ENCODE results near the gene MAP1B. TPM values are rescaled to one million over a fixed set of nuclear protein-coding genes. Genes with fewer than 3 reads are reported as not detected.
"Not testable (repeated sequence)": the region's sequence is repeated elsewhere in the genome, so short reads cannot be mapped to it uniquely, and the experiment has no call there.

MAP1B gene
- total RNA-seq, 1 experiment from 2014 or later = 45.2 TPM

DNA sequence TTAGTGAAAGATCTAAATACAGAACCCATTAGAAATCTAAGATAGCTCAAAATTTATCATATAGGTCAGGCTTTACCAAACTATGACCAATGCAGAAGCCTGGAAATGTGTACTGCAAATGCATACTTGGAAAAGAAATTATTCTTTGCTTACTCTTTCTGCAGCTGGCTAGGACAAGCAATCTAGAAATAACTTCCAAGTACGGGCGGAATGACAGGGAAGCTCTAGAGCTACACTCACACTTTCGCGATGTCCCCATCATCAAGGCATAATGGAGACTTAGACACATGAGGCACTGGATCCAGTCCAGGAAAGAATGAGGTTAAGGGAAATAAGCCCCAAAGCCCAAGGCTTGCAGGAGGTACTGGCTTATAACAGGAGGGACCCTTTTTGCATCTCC, 22.4 kb upstream of the MAP1B start:
- no peak overlapping the region for H3K4me3 ChIP-seq
- no peaks in the 10 kb centered on the region for H3K36me3 ChIP-seq
- H3K9me3 ChIP-seq = no peaks in the 10 kb centered on the region
- DNase-seq = no peak
- H3K27me3 ChIP-seq = no peaks in the 10 kb centered on the region

DNA sequence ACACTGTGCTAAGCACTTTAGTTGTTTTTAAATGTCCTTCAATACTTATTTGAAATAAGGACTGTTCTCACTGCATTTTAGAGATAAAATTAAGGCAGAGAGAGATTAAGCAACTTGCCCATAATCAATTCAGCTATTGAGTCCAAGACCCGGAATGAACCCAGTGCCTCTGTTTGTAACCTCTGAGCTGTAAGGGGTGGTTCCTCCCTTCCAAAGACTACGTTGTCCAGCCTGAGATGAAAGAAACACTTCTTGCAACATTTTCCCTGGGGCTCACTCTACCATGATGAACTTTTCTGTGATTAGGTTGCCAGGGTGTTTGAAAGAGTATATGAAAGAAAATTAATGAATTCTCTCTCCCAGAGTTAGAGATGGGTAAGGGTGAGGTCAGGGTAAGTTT, 22.0 kb upstream of the MAP1B start:
- no peaks in the 10 kb centered on the region for H3K27me3 ChIP-seq
- no peak overlapping the region for H3K4me3 ChIP-seq
- no peaks in the 10 kb centered on the region for H3K9me3 ChIP-seq
- DNase-seq = no peak
- no peaks in the 10 kb centered on the region for H3K36me3 ChIP-seq

DNA sequence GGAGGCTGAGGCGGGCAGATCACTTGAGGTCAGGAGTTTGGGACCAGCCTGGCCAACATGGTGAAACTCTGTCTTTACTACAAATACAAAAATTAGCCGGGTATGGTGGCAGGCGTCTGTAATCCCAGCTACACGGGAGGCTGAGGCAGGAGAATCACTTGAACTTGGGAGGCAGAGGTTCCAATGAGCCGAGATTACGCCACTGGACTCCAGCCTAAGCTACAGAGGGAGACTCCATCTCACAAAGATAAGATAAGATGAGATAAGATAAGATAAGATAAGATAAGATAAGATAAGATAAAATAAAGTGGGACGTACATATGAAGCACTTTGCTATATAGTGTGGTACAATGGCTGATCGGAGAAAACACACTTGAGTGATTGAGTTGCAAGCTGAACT, 17.6 kb upstream of the MAP1B start:
- not testable (repeated sequence) for DNase-seq, H3K9me3 ChIP-seq, H3K4me3 ChIP-seq, H3K27me3 ChIP-seq, H3K36me3 ChIP-seq

DNA sequence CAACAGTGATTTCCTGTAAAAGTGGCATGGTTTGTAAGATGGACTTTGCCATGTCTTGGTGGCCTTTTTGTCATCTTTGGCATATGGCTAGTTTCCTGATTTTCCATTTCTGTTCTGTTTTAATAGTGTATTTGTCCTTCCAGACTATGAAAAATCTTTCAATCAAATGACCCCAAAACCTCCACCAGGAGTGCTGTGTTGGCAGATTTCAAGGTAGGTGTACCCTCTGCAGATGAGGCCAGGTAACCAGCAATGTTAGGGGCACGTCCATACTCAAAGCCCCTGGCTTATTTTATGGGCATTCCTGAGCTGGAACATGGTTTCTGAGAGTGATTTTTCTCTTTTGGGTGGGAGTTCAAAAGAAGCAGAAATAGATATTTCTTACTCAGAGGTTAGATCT, 15.2 kb upstream of the MAP1B start:
- no peak for DNase-seq
- Histone ChIP-seq H3K36me3 (no peaks in the 10 kb centered on the region), H3K4me3 (no peak overlapping the region), H3K9me3 (no peaks in the 10 kb centered on the region), H3K27me3 (no peaks in the 10 kb centered on the region)

DNA sequence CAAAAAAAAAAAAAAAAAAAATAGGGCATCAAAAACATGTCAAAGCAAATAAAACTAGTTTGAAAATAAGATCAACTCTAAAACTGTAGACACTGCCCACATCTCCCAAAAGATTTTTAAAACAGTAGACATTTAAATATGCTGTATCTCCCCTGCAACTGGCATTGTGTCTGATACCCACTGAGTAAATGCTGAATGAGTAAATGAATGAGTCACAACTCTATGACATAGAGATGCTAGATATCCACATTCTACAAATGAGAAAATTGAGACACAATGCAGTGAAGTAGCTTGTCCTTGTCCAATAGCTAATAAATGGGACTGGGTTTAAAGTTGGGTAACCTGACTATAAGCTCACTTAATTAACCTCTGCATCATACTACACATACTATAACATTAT, 14.1 kb upstream of the MAP1B start:
- no peaks in the 10 kb centered on the region for H3K9me3 ChIP-seq
- DNase-seq = no peak
- no peaks in the 10 kb centered on the region for H3K36me3 ChIP-seq
- no peak overlapping the region for H3K4me3 ChIP-seq
- no peaks in the 10 kb centered on the region for H3K27me3 ChIP-seq

DNA sequence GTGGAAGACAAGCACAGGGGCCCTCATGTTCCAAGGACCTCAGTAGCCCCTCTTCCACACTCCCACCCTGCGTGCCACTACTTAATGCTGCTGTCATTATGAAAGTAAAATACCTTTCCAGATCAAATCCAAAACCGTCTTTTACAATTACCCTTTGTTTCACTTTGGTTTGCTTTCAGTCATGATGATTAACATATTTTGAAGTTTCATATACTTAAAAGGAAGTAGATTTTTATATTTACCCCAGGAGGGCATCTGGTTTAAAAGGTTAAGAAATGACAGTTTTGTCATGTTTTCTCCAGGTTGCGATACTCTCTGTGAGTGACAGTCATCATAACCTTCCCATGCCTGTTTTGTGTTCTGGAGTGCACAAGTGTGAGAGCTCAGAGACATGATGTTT, 13.5 kb upstream of the MAP1B start:
- no peaks in the 10 kb centered on the region for H3K36me3 ChIP-seq
- no peaks in the 10 kb centered on the region for H3K27me3 ChIP-seq
- H3K9me3 ChIP-seq = no peaks in the 10 kb centered on the region
- DNase-seq = no peak
- no peak overlapping the region for H3K4me3 ChIP-seq

DNA sequence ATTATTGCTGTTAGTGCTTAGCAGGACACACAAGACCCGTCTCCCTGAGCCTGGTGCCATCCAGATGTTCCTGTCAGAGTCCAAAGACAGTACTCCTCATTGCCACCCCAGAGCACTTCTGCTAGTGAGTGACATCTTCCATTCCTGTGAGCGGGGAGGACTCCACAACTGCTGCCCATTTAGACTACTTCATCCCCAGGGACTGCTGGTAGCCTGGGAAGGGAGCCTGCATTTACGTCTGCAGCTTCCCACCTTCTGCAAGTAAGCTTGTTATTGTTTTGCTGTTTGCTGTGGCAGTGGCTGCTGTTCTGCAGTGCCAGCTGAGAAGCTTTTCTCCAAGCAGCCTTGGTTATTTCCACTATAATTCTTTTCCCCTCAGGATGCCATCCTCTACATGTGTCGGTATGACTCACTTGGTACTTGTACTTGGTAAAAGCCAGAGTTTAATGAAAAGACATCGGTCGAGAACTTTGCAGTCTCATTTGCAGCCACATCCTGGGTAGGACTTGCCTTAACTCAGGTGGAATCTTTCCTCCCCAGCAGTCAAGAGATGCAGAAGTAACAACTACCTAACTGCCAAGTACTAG, 10.6 kb upstream of the MAP1B start:
- peak; percentile 5 for DNase-seq
- H3K4me3 ChIP-seq = no peak overlapping the region

DNA sequence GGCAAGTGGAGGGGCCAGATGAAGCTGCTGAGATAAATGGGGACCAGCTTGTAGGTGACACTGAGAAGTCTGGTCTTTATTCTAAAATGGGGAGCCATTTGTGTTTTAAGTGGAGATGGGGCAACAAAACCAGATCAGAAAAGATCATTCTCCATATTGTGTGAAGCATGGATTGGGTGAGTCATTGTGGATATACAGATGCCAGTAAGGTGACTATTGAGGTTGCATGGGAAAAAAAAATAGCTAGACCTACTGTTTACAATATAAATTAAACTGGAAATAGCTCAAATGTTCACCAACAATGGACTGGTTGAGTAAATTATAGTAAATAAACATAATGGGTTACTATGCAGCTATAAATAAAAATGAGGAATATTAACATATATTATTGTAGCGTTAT, 5.4 kb upstream of the MAP1B start:
- no peaks in the 10 kb centered on the region for H3K27me3 ChIP-seq
- no peak overlapping the region for H3K4me3 ChIP-seq
- H3K9me3 ChIP-seq = no peaks in the 10 kb centered on the region
- no peak for DNase-seq
- H3K36me3 ChIP-seq = no peaks in the 10 kb centered on the region

More for the DNA sequence above, 10.6 kb upstream of the MAP1B start:
- Histone ChIP-seq H3K36me3 (no peaks in the 10 kb centered on the region), H3K9me3 (no peaks in the 10 kb centered on the region), H3K27me3 (no peaks in the 10 kb centered on the region)

DNA sequence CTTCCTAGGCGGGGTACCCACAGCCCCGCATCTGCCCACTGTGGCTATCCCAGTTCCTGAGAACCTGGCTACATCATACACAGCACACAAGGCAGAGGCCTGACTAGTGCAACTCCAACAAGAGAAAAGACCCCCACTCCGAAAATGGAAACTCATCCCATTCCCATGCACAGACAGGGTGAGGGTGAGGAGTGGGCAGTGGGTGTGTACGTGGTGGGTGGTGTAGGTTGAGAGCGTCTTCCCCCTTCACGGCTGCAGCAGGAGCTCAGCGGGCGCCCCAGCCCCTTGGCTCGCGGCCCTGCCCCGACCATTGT, 501 bp upstream of the MAP1B start:
- peaks cover 27% of the 10 kb centered on the region for H3K36me3 ChIP-seq
- DNase-seq = no peak
- peak overlapping the region; percentile 85 for H3K4me3 ChIP-seq
- H3K9me3 ChIP-seq = no peaks in the 10 kb centered on the region
- no peaks in the 10 kb centered on the region; the same call in 1 of the 2 replicates for H3K27me3 ChIP-seq

DNA sequence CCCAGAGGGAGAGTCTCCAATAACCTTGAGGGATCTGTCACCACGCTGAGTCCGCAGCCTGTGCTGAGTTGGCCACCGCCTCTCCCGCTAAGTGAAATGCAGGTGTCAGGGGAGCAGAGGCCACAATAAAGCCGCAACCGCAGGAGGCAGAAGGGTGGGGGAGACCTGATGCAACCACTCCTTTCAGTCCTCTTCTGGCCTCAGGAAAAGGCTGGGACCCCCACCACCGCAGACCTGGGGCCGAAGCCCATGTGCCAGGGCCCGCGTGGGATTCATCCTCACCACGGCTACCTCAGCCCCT, 576 bp downstream of the MAP1B start:
- Histone ChIP-seq H3K9me3 (no peaks in the 10 kb centered on the region), H3K36me3 (peaks cover 33% of the 10 kb centered on the region), H3K27me3 (no peaks in the 10 kb centered on the region; the same call in 1 of the 2 replicates), H3K4me3 (peak overlapping the region; percentile 85)
- no peak for DNase-seq

DNA sequence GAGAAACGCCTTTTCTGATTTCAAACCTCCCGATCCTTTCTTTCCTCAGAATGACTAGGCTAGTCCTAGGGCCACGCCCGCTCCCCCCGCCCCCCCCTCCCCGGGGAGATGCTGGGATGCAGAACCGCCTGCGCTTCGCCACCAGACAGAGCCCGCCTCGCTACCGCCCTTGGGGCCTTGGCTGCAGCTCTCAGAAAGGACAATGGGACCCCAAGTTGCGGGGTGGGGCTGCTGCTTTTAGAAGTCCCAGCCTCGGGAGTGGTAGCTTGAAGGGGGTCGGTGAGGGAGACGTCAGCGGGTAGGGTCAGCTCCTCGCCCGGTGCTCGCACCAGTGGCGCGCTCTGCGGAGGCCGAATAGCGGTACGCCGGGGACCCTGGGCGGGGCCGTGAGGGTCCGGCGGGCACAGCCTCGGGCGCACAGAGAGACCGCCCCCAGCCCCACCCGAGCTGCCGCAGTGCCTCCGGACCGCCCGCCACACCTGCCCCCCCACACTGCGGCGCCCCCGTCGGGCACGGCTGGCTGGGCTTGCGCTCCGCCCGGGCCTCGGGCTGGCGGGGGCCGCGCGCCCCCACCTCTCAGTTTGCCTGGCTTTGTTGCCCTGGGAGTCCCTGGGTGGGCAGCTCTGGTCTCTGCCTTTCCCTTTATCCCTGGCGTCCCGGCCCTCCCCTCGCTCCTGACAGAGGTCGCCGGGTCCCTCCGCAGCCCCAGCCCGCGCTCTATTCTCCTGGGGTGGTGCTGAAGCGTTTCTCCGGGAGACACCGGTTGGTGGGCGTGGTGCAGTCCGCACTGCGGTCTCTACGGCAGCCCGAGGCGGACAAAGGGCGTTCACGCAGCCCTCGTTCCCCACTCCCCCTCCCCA, 1.2 kb downstream of the MAP1B start:
- DNase-seq = peak; percentile 84
- no peaks in the 10 kb centered on the region; the same call in 1 of the 2 replicates for H3K27me3 ChIP-seq
- peaks cover 37% of the 10 kb centered on the region for H3K36me3 ChIP-seq
- no peaks in the 10 kb centered on the region for H3K9me3 ChIP-seq
- H3K4me3 ChIP-seq = peak overlapping the region; percentile 85

DNA sequence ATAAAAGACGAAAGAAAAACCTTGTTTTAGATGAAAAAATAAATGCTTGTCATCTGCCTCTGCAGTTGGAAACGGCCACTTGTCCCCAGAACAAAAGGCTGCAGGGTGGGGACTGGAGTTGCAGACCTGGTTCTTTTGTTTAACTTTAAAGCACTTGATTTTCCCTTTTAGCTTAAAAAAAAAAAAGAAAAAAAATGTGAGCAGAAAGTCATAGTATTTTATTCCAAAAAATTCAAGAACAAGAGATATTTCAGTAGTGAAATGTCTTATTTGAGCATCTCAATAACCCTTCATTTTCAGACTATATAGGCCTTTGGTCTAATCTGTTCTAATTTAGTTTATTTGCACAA, 1.8 kb downstream of the MAP1B start:
- H3K36me3 ChIP-seq = peaks cover 43% of the 10 kb centered on the region
- peak overlapping the region; percentile 85 for H3K4me3 ChIP-seq
- H3K9me3 ChIP-seq = no peaks in the 10 kb centered on the region
- no peak for DNase-seq
- H3K27me3 ChIP-seq = no peaks in the 10 kb centered on the region; the same call in 1 of the 2 replicates

DNA sequence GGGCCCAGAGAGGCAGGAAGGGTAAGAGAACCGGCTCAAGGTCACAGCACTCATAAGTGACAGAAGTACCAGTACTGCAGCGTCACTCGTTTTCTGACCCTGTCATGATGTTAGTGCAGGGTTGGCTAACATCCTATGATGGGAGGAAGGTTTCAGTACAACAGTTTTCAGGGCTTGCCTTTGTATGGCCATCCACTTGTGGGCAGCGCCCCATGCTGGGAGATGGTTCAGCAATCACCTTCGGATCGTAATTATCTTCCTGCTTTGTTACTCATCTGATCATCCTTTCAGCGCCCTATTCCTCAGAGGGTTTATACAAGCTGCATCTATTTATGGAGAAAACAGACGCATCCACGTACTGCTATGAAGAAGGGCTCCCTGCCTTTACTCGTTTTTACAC, 2.4 kb downstream of the MAP1B start:
- H3K36me3 ChIP-seq = peaks cover 49% of the 10 kb centered on the region
- peak overlapping the region; percentile 85 for H3K4me3 ChIP-seq
- no peak for DNase-seq
- H3K27me3 ChIP-seq = no peaks in the 10 kb centered on the region; the same call in 1 of the 2 replicates
- H3K9me3 ChIP-seq = no peaks in the 10 kb centered on the region

DNA sequence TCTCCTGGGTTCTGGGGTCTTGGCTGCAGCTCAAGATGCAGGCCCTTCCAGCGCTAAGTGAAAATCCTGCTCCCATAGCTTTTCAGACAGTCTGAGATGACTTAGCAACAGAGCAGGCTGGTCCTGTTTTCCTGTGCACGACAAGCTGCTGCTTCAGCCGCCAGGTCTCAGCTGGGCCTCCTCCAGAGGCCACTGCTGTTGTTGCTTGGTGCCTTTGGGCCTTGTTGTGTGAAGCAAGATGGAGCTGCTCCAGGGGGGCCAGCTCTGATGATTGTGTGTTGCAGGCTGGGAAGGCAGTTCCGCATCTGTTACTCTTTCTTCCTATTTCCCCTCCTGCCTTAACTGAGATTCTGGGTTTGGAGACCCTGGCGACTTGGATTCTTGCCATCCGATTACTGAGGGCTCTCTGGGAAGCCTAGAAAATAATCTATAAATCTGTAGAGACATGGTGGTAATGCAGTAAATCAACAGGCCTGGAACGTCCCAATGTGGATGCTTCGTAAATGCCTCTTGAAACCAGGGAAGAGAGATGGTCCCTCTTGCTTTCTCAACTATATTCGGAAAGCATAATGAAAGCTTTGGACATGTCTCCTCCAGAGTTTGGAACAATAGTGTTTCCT, 3.2 kb downstream of the MAP1B start:
- Histone ChIP-seq H3K9me3 (no peaks in the 10 kb centered on the region), H3K36me3 (peaks cover 58% of the 10 kb centered on the region), H3K27me3 (no peaks in the 10 kb centered on the region; the same call in 1 of the 2 replicates), H3K4me3 (no peak overlapping the region; the same call in none of the 2 replicates)
- DNase-seq = no peak

DNA sequence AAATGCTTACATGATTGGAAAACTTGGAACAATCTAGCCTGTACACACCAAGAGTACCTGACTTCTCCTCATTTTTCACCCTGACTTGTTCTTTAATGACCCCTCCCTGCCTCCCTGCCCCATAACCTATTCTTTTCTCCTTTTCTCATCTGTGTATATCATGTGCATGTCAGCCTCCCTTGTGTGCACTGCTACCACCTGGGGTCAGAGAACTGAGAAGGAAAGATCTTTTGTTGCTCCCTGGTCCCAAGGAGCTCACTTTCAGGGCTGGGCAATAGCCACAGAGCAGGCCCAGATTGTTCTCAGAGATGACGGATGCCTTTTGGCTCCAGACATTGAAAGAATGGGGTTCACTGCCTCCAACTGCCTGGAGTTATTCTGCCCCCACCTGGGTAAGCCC, 5.1 kb downstream of the MAP1B start:
- peaks cover 77% of the 10 kb centered on the region for H3K36me3 ChIP-seq
- DNase-seq = no peak
- no peaks in the 10 kb centered on the region for H3K9me3 ChIP-seq
- H3K27me3 ChIP-seq = no peaks in the 10 kb centered on the region; the same call in 1 of the 2 replicates
- no peak overlapping the region for H3K4me3 ChIP-seq

DNA sequence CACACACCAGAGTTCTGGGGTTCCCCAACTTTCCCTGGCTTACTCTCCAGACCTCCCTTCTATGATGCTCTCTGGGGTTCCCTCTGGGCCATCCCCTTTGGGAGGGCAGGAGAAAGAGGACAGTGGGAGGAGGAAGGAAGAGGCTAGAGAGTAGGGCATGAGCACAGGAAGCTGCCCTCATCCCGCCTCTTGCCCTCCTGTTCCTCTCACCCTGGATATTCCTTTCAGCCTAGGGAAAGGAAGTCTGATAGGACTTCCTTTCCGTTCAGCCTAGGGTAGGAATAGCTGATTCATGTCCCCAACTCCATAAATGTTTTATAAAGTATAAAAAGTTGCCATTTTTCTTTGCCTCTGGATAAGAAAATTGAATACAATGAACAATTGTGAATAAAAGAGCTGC, 7.4 kb downstream of the MAP1B start:
- Histone ChIP-seq H3K36me3 (peaks cover 90% of the 10 kb centered on the region), H3K9me3 (no peaks in the 10 kb centered on the region), H3K27me3 (no peaks in the 10 kb centered on the region), H3K4me3 (no peak overlapping the region)
- no peak for DNase-seq

DNA sequence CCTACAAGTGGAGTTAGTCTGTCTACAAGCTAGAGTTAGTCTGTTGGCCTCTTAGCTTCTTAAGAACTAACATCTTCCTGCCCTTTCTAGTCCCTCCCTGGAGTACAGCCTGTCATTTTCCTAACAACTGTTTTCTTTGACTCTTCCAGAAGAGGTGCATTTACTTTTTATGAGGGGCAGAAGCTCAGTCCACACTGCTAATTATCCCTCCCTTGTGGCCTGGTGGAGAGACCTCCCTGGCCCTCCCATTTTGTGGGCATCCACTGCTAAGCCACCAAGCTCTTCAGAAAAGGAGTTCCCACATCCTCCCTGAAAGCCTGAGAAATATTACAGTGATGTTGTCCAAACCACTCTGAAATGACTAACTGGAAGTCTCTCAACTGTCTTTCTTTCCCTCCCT, 8.0 kb downstream of the MAP1B start:
- Histone ChIP-seq H3K9me3 (no peaks in the 10 kb centered on the region), H3K4me3 (no peak overlapping the region), H3K27me3 (no peaks in the 10 kb centered on the region), H3K36me3 (peaks cover 89% of the 10 kb centered on the region)
- no peak for DNase-seq

DNA sequence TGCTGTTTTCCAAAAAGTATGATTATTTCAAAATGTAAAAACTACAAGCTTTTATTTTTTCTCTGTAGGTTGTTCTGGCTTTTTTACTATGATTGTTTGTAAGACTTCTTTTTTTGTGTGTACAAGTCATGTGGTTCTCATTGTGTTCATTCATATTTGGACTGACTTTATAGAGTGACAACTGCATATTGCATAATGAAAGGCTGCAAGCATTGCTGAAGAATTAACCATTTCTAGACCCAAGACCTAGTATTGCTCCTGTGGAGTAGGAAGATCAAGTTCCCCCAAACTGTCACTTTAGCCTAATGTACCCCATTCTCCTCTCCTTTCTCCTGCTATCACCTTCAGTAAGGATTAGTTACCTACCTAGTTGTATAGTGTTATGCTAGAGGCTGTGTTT, 10.0 kb downstream of the MAP1B start:
- DNase-seq = no peak
- Histone ChIP-seq H3K27me3 (no peaks in the 10 kb centered on the region), H3K36me3 (peaks cover 94% of the 10 kb centered on the region), H3K9me3 (no peaks in the 10 kb centered on the region), H3K4me3 (no peak overlapping the region)
